CD4-positive, alpha-beta T cell (primary cell): ENCODE measurements around the gene MYH6. TPM values are rescaled to one million over a fixed set of nuclear protein-coding genes. Genes with fewer than 3 reads are reported as not detected.

Source experiments
- ATAC-seq: fragments of 200-7000 bp; cut with Tn5 transposase; one replicate; pipeline ENCODE4 v1.10.0; 2022; ENCODE audit warnings: mild to moderate bottlenecking; ENCODE audit not compliant: poor library complexity
- CTCF ChIA-PET: fragments of 350-600 bp; sonication (Branson Sonifier 250); formaldehyde crosslinking; loops from one replicate; lab custom pipeline; 2021; ENCODE audit warnings: antibody characterized with exemption, inconsistent platforms; lab: Charles Lee
- POLR2A ChIA-PET: fragments of 350-600 bp; sonication (Branson Sonifier 250); formaldehyde crosslinking; loops from one replicate; lab custom pipeline; 2021; ENCODE audit warnings: antibody characterized with exemption, inconsistent platforms; lab: Charles Lee
- DNase-seq, 14 experiments: peaks; one replicate each; pipeline ENCODE4 v3.0.0-alpha.2; 2013 to 2020; ENCODE audit warnings: mixed read lengths in 2 of 14
- H3K27ac ChIP-seq, 2 donors: one replicate each; pipeline versions ENCODE4 v1.5.1 to v1.7.0; 2013; ENCODE audit warnings: low read length in 2 of 2, low read depth in 1 of 2, mild to moderate bottlenecking in 1 of 2
- H3K27me3 ChIP-seq, 2 experiments: 1 replicate in 1 of 2; 2 replicates in 1 of 2; pipeline versions ENCODE4 v1.6.1 to v1.7.0; 2013; ENCODE audit warnings: low read length in 2 of 2, control low read depth in 1 of 2, mild to moderate bottlenecking in 1 of 2, moderate library complexity in 1 of 2; ENCODE audit not compliant: insufficient read depth in 2 of 2, control insufficient read depth in 1 of 2
- H3K36me3 ChIP-seq: one replicate; pipeline ENCODE4 v1.6.1; 2013; ENCODE audit warnings: low read length, control low read depth; ENCODE audit not compliant: insufficient read depth
- H3K4me1 ChIP-seq: one replicate; pipeline ENCODE4 v1.6.1; 2013; ENCODE audit warnings: low read length, control low read depth; ENCODE audit not compliant: insufficient read depth
- H3K4me3 ChIP-seq: one replicate; pipeline ENCODE4 v1.5.1; 2013; ENCODE audit warnings: mild to moderate bottlenecking, low read length, moderate library complexity
- H3K9me3 ChIP-seq, 2 experiments: 1 replicate in 1 of 2; 2 replicates in 1 of 2; pipeline versions ENCODE4 v1.6.1 to v1.7.0; 2013; ENCODE audit warnings: low read length in 2 of 2, mild to moderate bottlenecking in 2 of 2, control low read depth in 1 of 2, moderate library complexity in 1 of 2; ENCODE audit not compliant: control insufficient read depth in 1 of 2, insufficient read depth in 1 of 2
- H3K27ac Mint-ChIP-seq: one replicate; pipeline ENCODE4 v1.8.0; 2020; ENCODE audit warnings: mixed read lengths
- H3K27me3 Mint-ChIP-seq: one replicate; pipeline ENCODE4 v1.8.0; 2021; ENCODE audit warnings: mixed read lengths
- H3K36me3 Mint-ChIP-seq: one replicate; pipeline ENCODE4 v1.8.0; 2021; ENCODE audit warnings: low read depth, mixed read lengths
- H3K4me1 Mint-ChIP-seq: one replicate; pipeline ENCODE4 v1.8.0; 2021; ENCODE audit warnings: low read depth, mixed read lengths
- H3K4me3 Mint-ChIP-seq: one replicate; pipeline ENCODE4 v1.8.0; 2020; ENCODE audit warnings: mild to moderate bottlenecking, mixed read lengths
- H3K9me3 Mint-ChIP-seq: one replicate; pipeline ENCODE4 v1.8.0; 2020; ENCODE audit warnings: mixed read lengths
- intact Hi-C, 2 experiments: fragments of 100-400 bp; cut with DNase I in 1 of 2; cut with micrococcal nuclease in 1 of 2; formaldehyde crosslinking; loops; one replicate each; pipeline versions ENCODE4 v1.15.1 to v1.9.0; 2023 to 2025; cut with DNase I, micrococcal nuclease
- total RNA-seq, 174 experiments: library from RNA in 2 of 174; stranded (reverse) in 2 of 174; gene quantifications; one replicate each; pipeline ENCODE4 v1.2.3 and lab custom pipeline; 2021 to 2026
- TF ChIP-seq, protein P1 (sequence below): fragments of 200-600 bp; IDR thresholded peaks from one replicate; pipeline ENCODE4 v1.8.0; 2022; ENCODE audit warnings: antibody characterized with exemption, mild to moderate bottlenecking

The MYH6 gene
- total RNA-seq, 2 experiments from 2014 or later = not detected

DNA sequence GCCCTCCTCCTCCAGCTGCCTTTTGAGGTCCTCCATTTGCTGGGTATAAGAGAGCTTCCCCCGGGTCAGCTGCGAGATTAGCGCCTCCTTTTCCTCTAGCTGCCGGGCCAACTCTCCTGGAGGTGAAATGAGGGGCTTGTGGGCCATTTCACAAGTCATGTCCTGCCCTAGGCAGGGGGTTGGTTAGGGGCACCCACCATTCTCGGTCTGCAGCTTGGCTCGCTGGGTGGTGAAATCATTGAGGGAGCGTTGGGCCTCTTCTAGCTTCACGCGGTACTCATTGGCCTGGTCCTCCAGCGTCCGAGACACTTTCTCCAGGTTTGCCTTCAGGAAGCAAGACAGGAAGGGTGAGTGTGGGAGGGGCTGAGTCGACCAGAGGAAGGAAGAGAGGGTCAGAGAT, 18.7 kb downstream of the MYH6 start:
- Mint-ChIP-seq H3K27ac (no peak overlapping the region), H3K9me3 (no peaks in the 10 kb centered on the region), H3K4me1 (no peaks in the 10 kb centered on the region), H3K36me3 (no peaks in the 10 kb centered on the region), H3K4me3 (no peak overlapping the region), H3K27me3 (no peaks in the 10 kb centered on the region)
- Histone ChIP-seq H3K27me3 (peaks cover 0 to 6% of the 10 kb centered on the region in 2 experiments), H3K27ac (no peak overlapping the region), H3K4me3 (no peak overlapping the region), H3K36me3 (no peaks in the 10 kb centered on the region), H3K9me3 (no peaks in the 10 kb centered on the region), H3K4me1 (no peaks in the 10 kb centered on the region)
- DNase-seq = no peak
- POLR2A ChIA-PET = no interaction called here
- ATAC-seq = no peak
- TF ChIP-seq, protein P1, sequence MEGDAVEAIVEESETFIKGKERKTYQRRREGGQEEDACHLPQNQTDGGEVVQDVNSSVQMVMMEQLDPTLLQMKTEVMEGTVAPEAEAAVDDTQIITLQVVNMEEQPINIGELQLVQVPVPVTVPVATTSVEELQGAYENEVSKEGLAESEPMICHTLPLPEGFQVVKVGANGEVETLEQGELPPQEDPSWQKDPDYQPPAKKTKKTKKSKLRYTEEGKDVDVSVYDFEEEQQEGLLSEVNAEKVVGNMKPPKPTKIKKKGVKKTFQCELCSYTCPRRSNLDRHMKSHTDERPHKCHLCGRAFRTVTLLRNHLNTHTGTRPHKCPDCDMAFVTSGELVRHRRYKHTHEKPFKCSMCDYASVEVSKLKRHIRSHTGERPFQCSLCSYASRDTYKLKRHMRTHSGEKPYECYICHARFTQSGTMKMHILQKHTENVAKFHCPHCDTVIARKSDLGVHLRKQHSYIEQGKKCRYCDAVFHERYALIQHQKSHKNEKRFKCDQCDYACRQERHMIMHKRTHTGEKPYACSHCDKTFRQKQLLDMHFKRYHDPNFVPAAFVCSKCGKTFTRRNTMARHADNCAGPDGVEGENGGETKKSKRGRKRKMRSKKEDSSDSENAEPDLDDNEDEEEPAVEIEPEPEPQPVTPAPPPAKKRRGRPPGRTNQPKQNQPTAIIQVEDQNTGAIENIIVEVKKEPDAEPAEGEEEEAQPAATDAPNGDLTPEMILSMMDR = no peak
- CTCF ChIA-PET = no interaction called here
- intact Hi-C loops = no loop called here

DNA sequence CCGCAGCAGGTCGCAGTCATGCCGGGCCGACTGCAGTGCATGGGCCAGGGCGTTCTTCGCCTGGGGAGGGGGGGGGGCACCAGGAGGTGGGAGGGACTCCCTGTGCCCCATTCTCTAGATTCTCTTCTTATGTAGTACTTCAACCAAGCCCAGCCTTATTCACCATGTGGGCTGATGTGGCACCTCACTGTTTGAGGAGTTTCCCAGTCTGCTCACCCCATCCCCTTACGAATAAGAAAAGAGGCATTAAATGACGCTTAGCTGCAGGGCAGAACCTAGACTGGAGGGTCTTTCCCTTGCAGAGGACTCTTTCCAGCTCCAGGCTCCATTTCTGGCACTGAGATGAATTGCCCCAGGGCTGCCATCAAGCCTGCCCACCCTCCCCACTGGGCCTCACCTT, 19.1 kb downstream of the MYH6 start:
- no peaks in the 10 kb centered on the region for H3K4me1 ChIP-seq
- no peak for DNase-seq
- no peak overlapping the region for H3K4me3 Mint-ChIP-seq
- no peaks in the 10 kb centered on the region for H3K27me3 Mint-ChIP-seq
- H3K4me1 Mint-ChIP-seq = no peaks in the 10 kb centered on the region
- no peak overlapping the region for H3K27ac Mint-ChIP-seq
- POLR2A ChIA-PET = no interaction called here
- no peak for ATAC-seq
- intact Hi-C loops = no loop called here
- no peak overlapping the region for H3K27ac ChIP-seq
- H3K9me3 ChIP-seq = no peaks in the 10 kb centered on the region
- peaks cover 0 to 6% of the 10 kb centered on the region in 2 experiments for H3K27me3 ChIP-seq
- H3K36me3 ChIP-seq = no peaks in the 10 kb centered on the region
- CTCF ChIA-PET = no interaction called here
- no peaks in the 10 kb centered on the region for H3K9me3 Mint-ChIP-seq
- TF ChIP-seq, protein P1 = no peak
- H3K4me3 ChIP-seq = no peak overlapping the region
- no peaks in the 10 kb centered on the region for H3K36me3 Mint-ChIP-seq

DNA sequence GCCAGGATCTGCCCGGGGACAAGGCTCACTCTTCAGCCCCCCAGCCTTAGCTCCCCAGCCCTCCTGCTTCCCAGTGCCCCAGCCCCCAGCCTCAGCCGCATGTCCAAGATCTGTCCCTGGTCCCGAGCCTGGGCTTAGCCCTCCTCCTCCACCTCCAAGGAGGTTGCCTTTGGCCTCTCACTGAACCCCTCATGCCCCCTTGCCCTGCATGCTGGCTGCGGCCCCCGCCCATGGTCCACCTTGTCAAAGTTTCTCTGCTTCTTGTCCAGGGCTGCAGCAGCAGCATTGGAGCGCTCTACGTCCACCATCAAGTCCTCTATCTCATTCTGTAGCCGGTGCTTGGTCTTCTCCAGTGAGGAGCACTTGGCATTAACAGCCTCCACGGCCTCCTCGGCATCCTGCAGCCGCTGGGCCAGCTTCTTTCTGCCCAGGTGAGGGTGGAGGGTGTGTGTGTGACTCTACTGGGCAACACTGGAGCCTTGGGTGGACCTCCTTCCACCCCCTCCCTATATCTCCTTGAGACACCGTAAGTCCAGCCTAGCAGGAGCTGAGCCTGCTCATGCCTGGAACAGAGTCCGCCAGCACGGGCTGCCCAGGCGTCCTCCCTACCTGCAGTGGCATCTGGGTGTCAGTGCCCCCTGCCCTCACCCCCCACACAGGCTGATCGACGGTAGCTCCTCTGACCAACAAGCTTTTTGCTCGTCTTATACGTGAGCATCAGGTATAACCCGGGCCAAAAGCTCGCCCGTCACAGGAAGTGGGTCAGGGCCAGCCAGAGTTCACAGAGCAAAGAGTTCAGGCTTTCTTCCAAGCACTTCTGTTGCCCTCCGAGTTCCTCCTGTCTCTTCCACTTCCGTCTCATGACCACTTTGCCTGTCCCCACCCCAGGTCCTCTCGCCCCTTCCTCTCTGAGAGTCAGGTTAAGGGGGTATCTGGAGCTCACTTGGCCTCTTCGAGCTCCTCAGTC, 19.9 kb downstream of the MYH6 start:
- ATAC-seq (no peak), DNase-seq (no peak)
- no peaks in the 10 kb centered on the region for H3K36me3 Mint-ChIP-seq
- CTCF ChIA-PET = no interaction called here
- H3K4me3 ChIP-seq = no peak overlapping the region
- H3K4me1 Mint-ChIP-seq = no peaks in the 10 kb centered on the region
- no peak overlapping the region for H3K4me3 Mint-ChIP-seq
- peaks cover 0 to 3% of the 10 kb centered on the region in 2 experiments for H3K27me3 ChIP-seq
- peaks cover 6% of the 10 kb centered on the region for H3K27me3 Mint-ChIP-seq
- H3K36me3 ChIP-seq = no peaks in the 10 kb centered on the region
- H3K27ac ChIP-seq = no peak overlapping the region
- no peaks in the 10 kb centered on the region for H3K4me1 ChIP-seq
- no peak overlapping the region for H3K27ac Mint-ChIP-seq
- POLR2A ChIA-PET = no interaction called here
- TF ChIP-seq, protein P1 = no peak
- no peaks in the 10 kb centered on the region for H3K9me3 Mint-ChIP-seq
- no peaks in the 10 kb centered on the region for H3K9me3 ChIP-seq
- intact Hi-C loops = no loop called here
